ENCODE results near the gene CLEC3A. TPM values are rescaled to one million over a fixed set of nuclear protein-coding genes. Genes with fewer than 3 reads are reported as not detected.

Gene CLEC3A
- total and polyA plus RNA-seq, 2 donors (not counting 1 experiment from before 2014, with no cell fraction given) = not detected

GRCh38 chr16:78024159-78024558 is 1.8 kb downstream of the CLEC3A start:
- TF ChIP-seq CTCF (IDR thresholded peaks at IDR 0.05) = no peak
- DNase-seq (no peak), ATAC-seq (ENCODE audit: low read depth) (no peak)
- Histone ChIP-seq H3K27me3 (replicated peaks in 1 of 4; ENCODE audit: control extremely low read depth in 1 of 4, control insufficient read depth in 3 of 4, insufficient read depth in 4 of 4, low read length in 3 of 4) (peaks cover 0 to 5% (median 0%) of the 10 kb centered on the region in 4 experiments), H3K4me1 (ENCODE audit: control insufficient read depth in 2 of 2, insufficient read depth in 2 of 2, low read length in 2 of 2) (no peaks in the 10 kb centered on the region), H3K79me2 (ENCODE audit: control insufficient read depth, insufficient read depth, low read length) (no peaks in the 10 kb centered on the region), H3K9ac (ENCODE audit: low read length) (no peak overlapping the region), H3K27ac (ENCODE audit: low read length in 2 of 2) (no peak overlapping the region), H3K4me2 (replicated peaks; ENCODE audit: low read depth, low read length, poor library complexity, severe bottlenecking) (no peak overlapping the region), H3K9me3 (ENCODE audit: control extremely low read depth in 1 of 3, control insufficient read depth in 2 of 3, insufficient read depth in 1 of 3, low read length in 2 of 3) (no peaks in the 10 kb centered on the region), H3K4me3 (ENCODE audit: control extremely low read depth in 1 of 5, extremely low read depth in 1 of 5, insufficient read depth in 1 of 5, low read depth in 2 of 5, low read length in 4 of 5) (no peak overlapping the region), H3K36me3 (replicated peaks in 1 of 2; ENCODE audit: control extremely low read depth in 1 of 2, control insufficient read depth in 1 of 2, extremely low read depth in 1 of 2, insufficient read depth in 2 of 2, low read length in 1 of 2) (no peaks in the 10 kb centered on the region), H2AFZ (ENCODE audit: insufficient read depth, low read depth, low read length, poor library complexity, severe bottlenecking) (no peak overlapping the region), H4K20me1 (ENCODE audit: control insufficient read depth, insufficient read depth, low read length, poor library complexity, severe bottlenecking) (no peaks in the 10 kb centered on the region)
- H3K4me1 Mint-ChIP-seq = no peaks in the 10 kb centered on the region
- CTCF ChIA-PET = no interaction called here
- H3K4me3 Mint-ChIP-seq = no peak overlapping the region
- 94% methylated on average over 2 of the region's 5 CpGs for WGBS (ENCODE audit: insufficient coverage)
- no peak overlapping the region for H3K27ac Mint-ChIP-seq
- peaks cover 13% of the 10 kb centered on the region for H3K27me3 Mint-ChIP-seq
- H3K9me3 Mint-ChIP-seq (ENCODE audit: insufficient read depth) = no peaks in the 10 kb centered on the region
- intact Hi-C loops (cut with micrococcal nuclease) = no loop called here
- POLR2A ChIA-PET = no interaction called here

- Mint-ChIP-seq H3K27ac (no peak overlapping the region), H3K9me3 (ENCODE audit: insufficient read depth) (no peaks in the 10 kb centered on the region), H3K4me3 (no peak overlapping the region), H3K4me1 (no peaks in the 10 kb centered on the region), H3K27me3 (peaks cover 16% of the 10 kb centered on the region)
- intact Hi-C loops (cut with micrococcal nuclease) = no loop called here
- Histone ChIP-seq H3K4me3 (ENCODE audit: control extremely low read depth in 1 of 5, extremely low read depth in 1 of 5, insufficient read depth in 1 of 5, low read depth in 2 of 5, low read length in 4 of 5) (no peak overlapping the region), H3K27me3 (replicated peaks in 1 of 4; ENCODE audit: control extremely low read depth in 1 of 4, control insufficient read depth in 3 of 4, insufficient read depth in 4 of 4, low read length in 3 of 4) (peaks cover 0 to 5% (median 0%) of the 10 kb centered on the region in 4 experiments), H2AFZ (ENCODE audit: insufficient read depth, low read depth, low read length, poor library complexity, severe bottlenecking) (no peak overlapping the region), H3K27ac (ENCODE audit: low read length in 2 of 2) (no peak overlapping the region), H3K36me3 (replicated peaks in 1 of 2; ENCODE audit: control extremely low read depth in 1 of 2, control insufficient read depth in 1 of 2, extremely low read depth in 1 of 2, insufficient read depth in 2 of 2, low read length in 1 of 2) (no peaks in the 10 kb centered on the region), H3K4me2 (replicated peaks; ENCODE audit: low read depth, low read length, poor library complexity, severe bottlenecking) (no peak overlapping the region), H3K79me2 (ENCODE audit: control insufficient read depth, insufficient read depth, low read length) (no peaks in the 10 kb centered on the region), H4K20me1 (ENCODE audit: control insufficient read depth, insufficient read depth, low read length, poor library complexity, severe bottlenecking) (no peaks in the 10 kb centered on the region), H3K4me1 (ENCODE audit: control insufficient read depth in 2 of 2, insufficient read depth in 2 of 2, low read length in 2 of 2) (no peaks in the 10 kb centered on the region), H3K9ac (ENCODE audit: low read length) (no peak overlapping the region), H3K9me3 (ENCODE audit: control extremely low read depth in 1 of 3, control insufficient read depth in 2 of 3, insufficient read depth in 1 of 3, low read length in 2 of 3) (no peaks in the 10 kb centered on the region)
- POLR2A ChIA-PET = no interaction called here
- no peak for TF ChIP-seq CTCF (IDR thresholded peaks at IDR 0.05)
- TF ChIP-seq EZH2 (IDR thresholded peaks at IDR 0.05; ENCODE audit: borderline replicate concordance, insufficient read depth, low read depth, low read length, poor library complexity, severe bottlenecking) = no peak
- CTCF ChIA-PET = interaction anchor here (0.7 to 1.0 kb wide), 2 partner anchors 10 to 74 kb away, joined by 3 read pairs; no protein-coding TSS in a partner anchor
- 100% methylated on average over 1 of the region's 1 CpG for WGBS (ENCODE audit: insufficient coverage)
- no peak for DNase-seq
- no peak for ATAC-seq (ENCODE audit: low read depth)
Measured at GRCh38 chr16:78025631-78026030, 3.3 kb downstream of the CLEC3A start.

All from B cell (primary cell).